OCI-LY7 (cell line): ENCODE data around the gene TMEM253. TPM values are rescaled to one million over a fixed set of nuclear protein-coding genes. Genes with fewer than 3 reads are reported as not detected.

Experiments
- BruUV-seq: library from RNA; stranded (reverse); fragments of 400-500 nt; replicated peaks from 2 replicates; lab custom pipeline; 2021; lab: Mats Ljungman, UMichigan
- CTCF ChIA-PET: fragments of 300-600 bp; sonication (Branson Sonifier 250); formaldehyde crosslinking; loops from one replicate; lab custom pipeline; 2022; ENCODE audit warnings: antibody characterized with exemption; ENCODE audit not compliant: unreplicated experiment; lab: Charles Lee
- POLR2A ChIA-PET: fragments of 300-600 bp; sonication (Branson Sonifier 250); formaldehyde crosslinking; loops from one replicate; lab custom pipeline; 2022; ENCODE audit warnings: antibody characterized with exemption; lab: Charles Lee
- DNase-seq: peaks from one replicate; pipeline ENCODE4 v3.0.0-alpha.2; 2015; ENCODE audit warnings: low spot score
- H2AFZ ChIP-seq: fragments of 200-600 bp; sonication (generic), shearing (Covaris generic); 2 replicates; pipeline ENCODE4 v1.6.1; 2014; ENCODE audit warnings: mild to moderate bottlenecking, antibody characterized with exemption, low read length, moderate library complexity
- H3K27ac ChIP-seq: fragments of 200-600 bp; sonication (generic); 2 replicates; pipeline ENCODE4 v1.5.1; 2014; ENCODE audit warnings: mixed run types, low read depth, mild to moderate bottlenecking, moderate library complexity, low read length, inconsistent platforms; ENCODE audit not compliant: poor library complexity, severe bottlenecking
- H3K36me3 ChIP-seq: fragments of 200-600 bp; sonication (generic); 2 replicates; pipeline ENCODE4 v1.6.1; 2014; ENCODE audit warnings: mild to moderate bottlenecking, antibody characterized with exemption, low read length, moderate library complexity, mixed read lengths; ENCODE audit not compliant: insufficient read depth
- H3K4me1 ChIP-seq: fragments of 200-600 bp; sonication (generic); 2 replicates; pipeline ENCODE4 v1.5.1; 2014; ENCODE audit warnings: mild to moderate bottlenecking, low read length; ENCODE audit not compliant: insufficient read depth, poor library complexity, severe bottlenecking
- H3K4me2 ChIP-seq: fragments of 200-600 bp; sonication (generic); 2 replicates; pipeline ENCODE4 v1.6.1; 2014; ENCODE audit warnings: mild to moderate bottlenecking, low read length
- H3K4me3 ChIP-seq: fragments of 200-600 bp; sonication (generic); 2 replicates; pipeline ENCODE4 v1.5.1; 2014; ENCODE audit warnings: mild to moderate bottlenecking, low read depth, low read length; ENCODE audit not compliant: poor library complexity, severe bottlenecking
- H3K79me2 ChIP-seq: fragments of 200-600 bp; sonication (generic); 2 replicates; pipeline ENCODE4 v1.6.1; 2016; ENCODE audit warnings: low read depth, mild to moderate bottlenecking, low read length, moderate library complexity, mixed read lengths; ENCODE audit not compliant: insufficient read depth
- H3K9me2 ChIP-seq: fragments of 200-600 bp; sonication (generic); 2 replicates; pipeline ENCODE4 v1.6.1; 2016; ENCODE audit warnings: mild to moderate bottlenecking, low read length, mixed read lengths; ENCODE audit not compliant: insufficient read depth
- H3K9me3 ChIP-seq: fragments of 200-600 bp; sonication (generic); 2 replicates; pipeline ENCODE4 v1.6.1; 2014; ENCODE audit warnings: mild to moderate bottlenecking, mixed run types, low read length, mixed read lengths
- H4K20me1 ChIP-seq: fragments of 200-600 bp; sonication (generic); 2 replicates; pipeline ENCODE4 v1.6.1; 2014; ENCODE audit warnings: mild to moderate bottlenecking, antibody characterized with exemption, low read length, moderate library complexity, mixed read lengths; ENCODE audit not compliant: insufficient read depth
- CTCF ChIP-seq: fragments of 200-600 bp; sonication (generic); conservative IDR thresholded peaks from 2 replicates; pipeline ENCODE4 v1.5.1; 2014; ENCODE audit warnings: mild to moderate bottlenecking, antibody characterized with exemption, low read length, moderate library complexity, mixed read lengths
- EZH2phosphoT487 ChIP-seq: fragments of 200-600 bp; sonication (generic); IDR thresholded peaks from 2 replicates; pipeline ENCODE4 v1.6.1; 2018; ENCODE audit warnings: low read depth, borderline replicate concordance, mild to moderate bottlenecking, mixed run types, antibody characterized with exemption, low read length, moderate library complexity, mixed read lengths
- intact Hi-C: fragments of 100-400 bp; cut with micrococcal nuclease; formaldehyde crosslinking; loops from one replicate; pipeline ENCODE4 v1.10.0; 2022; ENCODE audit not compliant: unreplicated experiment
- total RNA-seq, 2 experiments: library from RNA; depleted of rRNA in 1 of 2; stranded (reverse); fragments of >200 nt in 1 of 2; shearing (Covaris generic) in 1 of 2; gene quantifications; 2 replicates each; pipeline ENCODE4 v1.2.3, GENCODE V29; 2014 to 2022

Gene TMEM253
- total RNA-seq, 2 experiments from 2014 or later: 0.88 TPM; not detected in 1

GRCh38 chr14:21090940-21091663 is 9.8 kb upstream of the TMEM253 start:
- CTCF ChIA-PET: interaction anchor here (1.0 kb wide), 1 partner anchor 23 kb away, joined by 4 read pairs; no protein-coding TSS in a partner anchor
- BruUV-seq: no TSS peak
- DNase-seq: no peak
- H3K27ac ChIP-seq: no peak overlapping the region
- H2AFZ ChIP-seq: no peak overlapping the region
- POLR2A ChIA-PET: interaction anchor here (0.8 kb wide), 1 partner anchor 77 kb away, joined by 3 read pairs; no protein-coding TSS in a partner anchor
- peaks cover 16% of the 10 kb centered on the region for H3K4me1 ChIP-seq
- H3K36me3 ChIP-seq: no peaks in the 10 kb centered on the region
- H3K9me3 ChIP-seq: no peaks in the 10 kb centered on the region
- H3K9me2 ChIP-seq: no peaks in the 10 kb centered on the region
- H3K79me2 ChIP-seq: no peaks in the 10 kb centered on the region
- no peak overlapping the region for H3K4me3 ChIP-seq
- no peak overlapping the region for H3K4me2 ChIP-seq
- no peaks in the 10 kb centered on the region; the same call in 1 of the 2 replicates for H4K20me1 ChIP-seq
- intact Hi-C loops: no loop called here
- TF ChIP-seq CTCF (no peak), EZH2phosphoT487 (no peak)

GRCh38 chr14:21091821-21092272 is 9.0 kb upstream of the TMEM253 start:
- intact Hi-C loops: loop anchor here (1.0 kb wide), 3 partner anchors 12 to 78 kb away; no protein-coding TSS in a partner anchor
- peaks cover 18% of the 10 kb centered on the region for H3K4me1 ChIP-seq
- POLR2A ChIA-PET: interaction anchor here (0.8 kb wide), 1 partner anchor 77 kb away, joined by 3 read pairs; no protein-coding TSS in a partner anchor

More at GRCh38 chr14:21091821-21092272, 9.0 kb upstream of the TMEM253 start:
- Histone ChIP-seq H2AFZ (no peak overlapping the region), H3K27ac (no peak overlapping the region), H3K9me2 (no peaks in the 10 kb centered on the region), H3K4me3 (no peak overlapping the region), H3K79me2 (no peaks in the 10 kb centered on the region), H3K36me3 (no peaks in the 10 kb centered on the region), H4K20me1 (no peaks in the 10 kb centered on the region; the same call in 1 of the 2 replicates), H3K9me3 (no peaks in the 10 kb centered on the region), H3K4me2 (no peak overlapping the region)
- BruUV-seq: no TSS peak
- CTCF ChIA-PET: interaction anchor here (1.0 to 1.8 kb wide), 5 partner anchors 12 to 77 kb away, joined by 5 to 7 read pairs (median 5); no protein-coding TSS in a partner anchor
- no peak for DNase-seq
- TF ChIP-seq CTCF (no peak), EZH2phosphoT487 (no peak)
